ENCODE data around the gene SLC24A2. TPM values are rescaled to one million over a fixed set of nuclear protein-coding genes. Genes with fewer than 3 reads are reported as not detected.

The SLC24A2 gene
- total RNA-seq, 4 donors from 2014 or later, result not detected

DNA sequence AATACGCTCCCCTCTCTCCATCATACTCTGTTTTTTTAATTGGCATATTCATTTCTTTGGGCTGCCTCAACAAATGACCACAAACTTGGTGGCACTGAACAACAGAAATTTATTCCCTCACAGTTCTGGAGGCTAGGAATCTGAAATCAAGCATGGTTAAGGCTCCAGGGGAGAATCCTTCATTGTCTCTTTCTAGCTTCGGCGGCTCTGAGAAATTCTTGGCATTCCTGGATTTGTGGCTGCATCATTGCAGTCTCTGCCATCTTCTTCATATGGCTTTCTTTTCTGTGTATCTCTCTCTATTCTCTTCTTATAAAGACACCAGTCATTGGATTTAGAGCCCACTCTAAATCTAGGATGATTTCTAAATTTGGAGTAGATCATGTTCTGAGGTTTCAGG lies 10.9 kb upstream of the SLC24A2 start:
- intact Hi-C loops (cut with DNase I), result no loop called here
- Histone ChIP-seq H3K36me3 (no peaks in the 10 kb centered on the region), H3K4me1 (no peaks in the 10 kb centered on the region), H3K4me3 (no peak overlapping the region), H3K27ac (no peak overlapping the region), H3K9me3 (no peaks in the 10 kb centered on the region), H3K27me3 (no peaks in the 10 kb centered on the region)
- DNase-seq, result no peak
- TF ChIP-seq POLR2A (IDR thresholded peaks at IDR 0.05), result no peak
- TF ChIP-seq, protein P1, sequence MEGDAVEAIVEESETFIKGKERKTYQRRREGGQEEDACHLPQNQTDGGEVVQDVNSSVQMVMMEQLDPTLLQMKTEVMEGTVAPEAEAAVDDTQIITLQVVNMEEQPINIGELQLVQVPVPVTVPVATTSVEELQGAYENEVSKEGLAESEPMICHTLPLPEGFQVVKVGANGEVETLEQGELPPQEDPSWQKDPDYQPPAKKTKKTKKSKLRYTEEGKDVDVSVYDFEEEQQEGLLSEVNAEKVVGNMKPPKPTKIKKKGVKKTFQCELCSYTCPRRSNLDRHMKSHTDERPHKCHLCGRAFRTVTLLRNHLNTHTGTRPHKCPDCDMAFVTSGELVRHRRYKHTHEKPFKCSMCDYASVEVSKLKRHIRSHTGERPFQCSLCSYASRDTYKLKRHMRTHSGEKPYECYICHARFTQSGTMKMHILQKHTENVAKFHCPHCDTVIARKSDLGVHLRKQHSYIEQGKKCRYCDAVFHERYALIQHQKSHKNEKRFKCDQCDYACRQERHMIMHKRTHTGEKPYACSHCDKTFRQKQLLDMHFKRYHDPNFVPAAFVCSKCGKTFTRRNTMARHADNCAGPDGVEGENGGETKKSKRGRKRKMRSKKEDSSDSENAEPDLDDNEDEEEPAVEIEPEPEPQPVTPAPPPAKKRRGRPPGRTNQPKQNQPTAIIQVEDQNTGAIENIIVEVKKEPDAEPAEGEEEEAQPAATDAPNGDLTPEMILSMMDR (IDR thresholded peaks at IDR 0.05), result no peak
- WGBS, 2 donors, result 37 to 41% methylated on average over 3 of the region's 3 CpGs

DNA sequence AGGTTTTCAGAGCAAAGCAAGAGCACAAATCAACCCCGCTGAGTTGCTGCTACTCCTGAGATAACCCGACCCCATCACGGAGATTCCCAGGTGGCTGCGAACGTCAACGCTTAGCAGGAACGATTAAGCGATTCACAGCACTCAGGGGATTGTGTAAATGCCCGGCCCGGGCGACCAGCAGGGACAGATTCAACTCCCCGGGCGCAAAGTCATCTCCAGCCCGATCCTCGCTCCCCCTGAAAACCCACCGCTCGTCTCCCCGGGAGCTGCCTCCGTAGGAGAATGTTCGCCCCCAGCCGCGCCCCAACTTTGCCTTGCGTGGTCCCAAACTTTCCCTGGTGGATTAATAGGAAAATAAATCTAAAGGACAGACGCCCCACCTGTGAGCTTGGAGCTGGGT lies 685 bp downstream of the SLC24A2 start:
- DNase-seq, result no peak
- Histone ChIP-seq H3K27ac (no peak overlapping the region), H3K4me1 (peaks cover 0 to 13% (median 5%) of the 10 kb centered on the region in 3 donors), H3K4me3 (no peak overlapping the region), H3K9me3 (no peaks in the 10 kb centered on the region), H3K27me3 (peaks cover 0 to 50% (median 0%) of the 10 kb centered on the region in 4 donors), H3K36me3 (no peaks in the 10 kb centered on the region)
- TF ChIP-seq, protein P1 (IDR thresholded peaks at IDR 0.05), result no peak
- no peak for TF ChIP-seq POLR2A (IDR thresholded peaks at IDR 0.05)
- intact Hi-C loops (cut with DNase I), result no loop called here
- 8 to 10% methylated on average over 12 to 19 of the region's 24 CpGs for WGBS, 2 donors

DNA sequence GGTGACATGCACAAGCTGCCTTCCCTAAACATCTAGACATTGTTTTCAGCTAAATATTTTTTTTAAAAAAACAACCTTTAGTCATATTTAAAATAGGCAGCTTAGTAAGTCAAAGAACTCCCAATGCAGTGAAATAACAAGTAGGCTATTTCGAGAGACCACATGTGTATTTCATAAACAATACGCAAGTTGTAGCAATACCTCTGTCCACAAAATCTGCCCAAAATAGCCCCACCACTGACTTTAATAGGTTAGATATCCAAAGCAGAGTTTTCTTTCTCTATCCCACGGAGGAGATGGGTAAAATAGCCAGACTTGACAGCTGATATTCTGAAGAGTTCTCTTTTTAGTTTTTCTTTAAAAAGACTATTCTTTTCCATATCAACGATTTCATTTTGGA lies 1.2 kb downstream of the SLC24A2 start:
- H3K9me3 ChIP-seq, result no peaks in the 10 kb centered on the region
- intact Hi-C loops (cut with DNase I), result no loop called here
- no peak overlapping the region for H3K4me3 ChIP-seq
- 14 to 23% methylated on average over 4 of the region's 4 CpGs for WGBS, 2 donors
- H3K27ac ChIP-seq, result no peak overlapping the region
- H3K4me1 ChIP-seq, result peaks cover 0 to 13% (median 5%) of the 10 kb centered on the region in 3 donors
- TF ChIP-seq, protein P1 (IDR thresholded peaks at IDR 0.05), result no peak
- no peak for TF ChIP-seq POLR2A (IDR thresholded peaks at IDR 0.05)
- no peaks in the 10 kb centered on the region for H3K36me3 ChIP-seq
- DNase-seq, result no peak
- peaks cover 0 to 50% (median 0%) of the 10 kb centered on the region in 4 donors for H3K27me3 ChIP-seq

DNA sequence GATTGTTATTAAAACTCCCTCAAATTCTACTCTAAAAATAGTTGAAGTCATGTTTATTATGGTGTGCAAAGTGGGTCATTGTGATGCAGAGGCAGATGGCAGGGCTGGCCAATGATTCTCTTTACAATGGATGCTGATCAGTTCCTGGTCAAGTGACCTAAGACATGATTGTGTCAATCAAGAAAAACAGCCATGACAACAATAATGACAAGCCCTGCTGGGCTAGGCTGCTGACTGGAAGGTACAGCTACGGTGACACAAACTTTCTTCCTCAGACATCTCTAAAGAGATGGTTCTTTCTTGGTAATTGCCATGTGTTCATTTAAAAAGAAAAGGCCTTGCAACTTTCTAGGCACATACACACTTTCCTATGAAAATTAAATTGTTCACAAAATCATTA lies 3.6 kb downstream of the SLC24A2 start:
- intact Hi-C loops (cut with DNase I), result no loop called here
- Histone ChIP-seq H3K4me1 (peaks cover 0 to 13% (median 5%) of the 10 kb centered on the region in 3 donors), H3K9me3 (no peaks in the 10 kb centered on the region), H3K36me3 (no peaks in the 10 kb centered on the region), H3K27me3 (peaks cover 0 to 44% (median 0%) of the 10 kb centered on the region in 4 donors), H3K27ac (no peak overlapping the region), H3K4me3 (no peak overlapping the region)
- DNase-seq, result no peak
- WGBS, 2 donors, result 69 to 89% methylated on average over 1 of the region's 1 CpG
- TF ChIP-seq POLR2A (IDR thresholded peaks at IDR 0.05), result no peak
- TF ChIP-seq, protein P1 (IDR thresholded peaks at IDR 0.05), result no peak

DNA sequence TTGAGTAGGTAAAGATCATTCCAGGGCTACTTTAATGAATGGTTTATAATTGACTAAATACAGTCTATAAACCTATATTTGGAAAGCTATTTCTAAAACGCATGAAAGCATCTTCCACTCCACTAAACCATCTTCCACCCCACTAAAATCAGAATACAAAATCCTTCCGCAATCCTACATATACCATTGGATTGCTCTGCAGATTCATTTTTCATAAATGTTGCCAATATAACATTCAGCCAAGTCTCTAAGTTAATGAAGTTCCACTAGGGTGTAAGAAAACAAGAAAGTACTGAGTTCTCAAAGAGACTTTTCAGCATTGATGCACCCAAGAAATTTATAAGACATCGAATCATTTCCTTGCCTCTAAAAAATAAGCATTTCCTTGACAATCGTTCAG lies 4.7 kb downstream of the SLC24A2 start:
- TF ChIP-seq, protein P1 (IDR thresholded peaks at IDR 0.05), result no peak
- no peak for TF ChIP-seq POLR2A (IDR thresholded peaks at IDR 0.05)
- Histone ChIP-seq H3K9me3 (no peaks in the 10 kb centered on the region), H3K4me1 (peaks cover 0 to 12% (median 5%) of the 10 kb centered on the region in 3 donors), H3K4me3 (no peak overlapping the region), H3K36me3 (no peaks in the 10 kb centered on the region), H3K27ac (no peak overlapping the region), H3K27me3 (peaks cover 0 to 34% (median 0%) of the 10 kb centered on the region in 4 donors)
- intact Hi-C loops (cut with DNase I), result no loop called here
- no peak for DNase-seq
- WGBS, 2 donors, result 77 to 79% methylated on average over 4 of the region's 4 CpGs

Data from esophagus squamous epithelium (tissue), 5 donors.